Mucosa of descending colon (tissue), 3 donors: ENCODE data around the gene TMCO4. TPM values are rescaled to one million over a fixed set of nuclear protein-coding genes. Genes with fewer than 3 reads are reported as not detected.

Source experiments
- ATAC-seq: fragments of 200-7000 bp; cut with Tn5 transposase; one replicate; pipeline ENCODE4 v1.9.1; 2020; ENCODE audit warnings: mild to moderate bottlenecking, moderate library complexity
- DNase-seq, 3 donors: peaks; one replicate each; pipeline ENCODE4 v3.0.0-alpha.2; 2020
- H3K36me3 ChIP-seq: fragments of 200-600 bp; one replicate; pipeline ENCODE4 v1.8.0; 2021; ENCODE audit warnings: low read depth, mild to moderate bottlenecking
- H3K4me1 ChIP-seq: fragments of 200-600 bp; one replicate; pipeline ENCODE4 v1.8.0; 2021; ENCODE audit warnings: low read depth, mild to moderate bottlenecking
- H3K4me3 ChIP-seq: fragments of 200-600 bp; one replicate; pipeline ENCODE4 v1.8.0; 2021; ENCODE audit warnings: mild to moderate bottlenecking
- H3K9me3 ChIP-seq: fragments of 200-600 bp; one replicate; pipeline ENCODE4 v1.8.0; 2021; ENCODE audit warnings: mild to moderate bottlenecking
- CTCF ChIP-seq: fragments of 200-600 bp; IDR thresholded peaks from one replicate; pipeline ENCODE4 v1.8.0; 2022; ENCODE audit warnings: antibody characterized with exemption, mild to moderate bottlenecking
- intact Hi-C, 2 donors: fragments of 100-400 bp; cut with DNase I in 1 of 2; cut with micrococcal nuclease in 1 of 2; formaldehyde crosslinking; loops; one replicate each; pipeline versions ENCODE4 v1.11.0 to v1.11.1; 2022; cut with DNase I, micrococcal nuclease
- total RNA-seq, 3 donors: library from RNA; stranded (reverse); fragmentation: NEBNext Ultra II Directional in 2 of 3; extraction: Animal tissue kit (Norgen Biotek cat#: 25700) in 2 of 3; gene quantifications; one replicate each; pipeline versions ENCODE4 v1.2.1 to v1.2.4, GENCODE V29; 2021 to 2023
- donor health status: DM: no; HTN: no; CAD: no; lungs with moderate emphysema.
- donor health status: DM: no; HTN: no; CAD: no.
- donor health status: DM: no; HTN: yes; CAD: no.

Gene TMCO4
- total RNA-seq, 3 donors from 2014 or later, result 27.9 to 42.8 (median 31.9) TPM

DNA sequence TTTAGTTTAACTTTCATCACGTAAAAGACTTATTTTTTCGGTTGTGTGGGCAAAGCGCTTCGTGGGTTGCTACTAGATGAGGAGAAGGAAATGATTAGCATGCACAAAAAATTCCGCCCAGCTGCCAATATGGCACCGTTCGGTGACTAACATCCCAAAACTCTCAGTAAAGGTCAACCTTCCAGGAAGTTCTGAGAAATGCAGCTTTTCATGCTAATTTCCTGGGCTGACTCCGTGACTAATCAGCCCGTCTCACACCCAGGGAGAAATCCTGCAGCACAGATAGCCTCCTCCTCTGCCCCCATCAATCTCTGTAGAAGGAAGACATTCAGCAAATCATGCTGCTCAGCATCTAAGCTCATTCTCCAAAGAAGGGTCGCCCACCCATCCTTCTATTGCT, 34.1 kb downstream of the TMCO4 start:
- no peak for TF ChIP-seq CTCF
- intact Hi-C loops, result no loop called here
- ATAC-seq, result peak; percentile 47
- Histone ChIP-seq H3K9me3 (no peaks in the 10 kb centered on the region), H3K36me3 (no peaks in the 10 kb centered on the region), H3K4me3 (no peak overlapping the region), H3K4me1 (no peaks in the 10 kb centered on the region)
- DNase-seq, result no peak

DNA sequence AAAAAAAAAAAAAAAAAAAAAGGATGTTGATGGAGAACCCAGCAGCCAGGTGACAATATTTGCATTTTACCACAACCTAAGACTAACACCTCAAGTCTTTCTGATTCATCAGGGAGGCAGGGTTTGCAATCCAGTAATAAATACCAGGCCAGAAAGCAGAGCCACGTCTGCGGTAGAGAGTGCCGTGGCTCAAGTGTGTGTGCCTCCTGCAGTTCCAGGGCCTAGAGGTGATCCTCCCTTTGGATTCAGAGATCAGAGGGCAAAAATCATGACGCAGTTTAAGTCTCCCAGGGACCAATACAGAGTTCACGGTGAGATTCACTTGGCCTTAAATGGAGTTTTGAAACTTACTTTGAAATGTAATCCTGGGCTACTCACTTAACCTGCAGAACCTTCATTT, 34.9 kb downstream of the TMCO4 start:
- intact Hi-C loops, result no loop called here

GRCh38 chr1:19762175-19762779, 37.4 kb downstream of the TMCO4 start:
- no peak overlapping the region for H3K4me3 ChIP-seq
- TF ChIP-seq CTCF, result no peak
- ATAC-seq, result peak; percentile 61
- no peaks in the 10 kb centered on the region for H3K36me3 ChIP-seq
- H3K9me3 ChIP-seq, result no peaks in the 10 kb centered on the region
- H3K4me1 ChIP-seq, result no peaks in the 10 kb centered on the region
- DNase-seq, result peak in 2 of 3 donors; percentile 58 to 62
- intact Hi-C loops, result no loop called here

More for the DNA sequence above, 34.9 kb downstream of the TMCO4 start:
- DNase-seq, result no peak
- ATAC-seq, result peak; percentile 39
- no peak for TF ChIP-seq CTCF
- Histone ChIP-seq H3K4me1 (no peaks in the 10 kb centered on the region), H3K9me3 (no peaks in the 10 kb centered on the region), H3K4me3 (no peak overlapping the region), H3K36me3 (no peaks in the 10 kb centered on the region)

DNA sequence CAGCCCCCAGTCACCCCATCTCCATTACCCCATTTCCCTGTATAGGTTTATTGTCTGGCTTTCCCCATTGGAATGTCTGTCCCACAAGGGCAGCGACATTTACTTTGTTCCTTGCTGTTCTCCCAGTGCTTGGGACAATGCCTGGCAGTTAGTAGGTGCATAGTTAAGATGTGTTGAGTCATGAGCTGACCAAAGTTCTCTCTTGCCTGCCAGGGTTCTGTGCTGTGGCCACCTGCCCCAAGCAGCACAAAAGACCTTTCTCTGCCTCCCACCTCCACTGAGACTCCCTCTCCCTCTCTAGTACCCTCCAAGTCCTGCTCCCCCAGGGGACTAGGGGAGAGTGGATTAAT, 40.0 kb downstream of the TMCO4 start:
- Histone ChIP-seq H3K36me3 (no peaks in the 10 kb centered on the region), H3K9me3 (no peaks in the 10 kb centered on the region), H3K4me1 (no peaks in the 10 kb centered on the region), H3K4me3 (no peak overlapping the region)
- no peak for DNase-seq
- peak; percentile 65 for ATAC-seq
- TF ChIP-seq CTCF, result no peak
- intact Hi-C loops, result no loop called here

DNA sequence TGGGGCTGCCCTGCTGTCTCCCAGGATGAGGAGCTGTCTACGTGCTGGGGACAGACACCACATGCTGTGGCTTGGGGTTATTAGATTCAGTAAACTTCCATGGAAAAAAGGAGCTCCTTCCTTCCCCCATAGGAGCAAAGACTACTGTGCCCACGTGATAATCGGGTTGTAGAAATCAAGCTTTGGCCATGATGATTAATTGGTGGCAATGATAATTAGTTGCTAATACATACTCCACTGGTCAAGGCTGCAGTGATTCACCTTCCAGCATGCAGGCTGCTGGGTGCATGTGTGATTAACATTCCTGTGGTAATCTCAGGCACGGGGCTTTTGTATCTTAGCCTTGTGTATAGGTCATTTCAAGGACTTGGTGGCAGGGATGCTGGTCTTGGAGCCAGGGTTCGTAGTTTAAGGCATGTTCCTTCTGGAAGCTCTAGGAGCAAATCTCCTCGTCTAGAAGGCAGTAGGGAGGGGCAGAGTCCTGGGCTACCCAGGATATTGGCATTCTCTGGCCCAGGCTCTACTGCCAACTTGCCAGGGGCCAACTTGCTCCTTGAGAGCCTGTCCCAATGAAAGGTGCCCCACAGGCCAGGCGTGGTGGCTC, 41.4 kb downstream of the TMCO4 start:
- Histone ChIP-seq H3K36me3 (no peaks in the 10 kb centered on the region), H3K9me3 (no peaks in the 10 kb centered on the region), H3K4me1 (no peaks in the 10 kb centered on the region), H3K4me3 (no peak overlapping the region)
- no peak for TF ChIP-seq CTCF
- ATAC-seq (no peak), DNase-seq (no peak)
- intact Hi-C loops, result no loop called here

- no peaks in the 10 kb centered on the region for H3K36me3 ChIP-seq
- no peak for TF ChIP-seq CTCF
- intact Hi-C loops, result no loop called here
- ATAC-seq (no peak), DNase-seq (no peak)
- H3K9me3 ChIP-seq, result no peaks in the 10 kb centered on the region
- no peak overlapping the region for H3K4me3 ChIP-seq
- H3K4me1 ChIP-seq, result no peaks in the 10 kb centered on the region
Observed at GRCh38 chr1:19757641-19758040, 42.1 kb downstream of the TMCO4 start.
